ENCODE results near the gene LMNB1.
A peak's percentile ranks its signal among the peaks of the same experiment; 100 is the strongest.
"Not testable (repeated sequence)": the region's sequence is repeated elsewhere in the genome, so short reads cannot be mapped to it uniquely, and the experiment has no call there.

The LMNB1 gene

GRCh38 chr5:126778675-126779403, 1.9 kb downstream of the LMNB1 start:
- DNase-seq: peak; percentile 19

- peak; percentile 69 for DNase-seq
Observed at GRCh38 chr5:126780165-126780827, 3.4 kb downstream of the LMNB1 start.

GRCh38 chr5:126788409-126788808, 11.5 kb downstream of the LMNB1 start:
- not testable (repeated sequence) for DNase-seq

- DNase-seq: no peak
Observed at GRCh38 chr5:126793097-126793496, 16.2 kb downstream of the LMNB1 start.

- not testable (repeated sequence) for DNase-seq
Observed at GRCh38 chr5:126793648-126794047, 16.7 kb downstream of the LMNB1 start.

- no peak for DNase-seq
Observed at GRCh38 chr5:126794157-126794828, 17.4 kb downstream of the LMNB1 start.

GRCh38 chr5:126799780-126800179, 22.8 kb downstream of the LMNB1 start:
- no peak for DNase-seq

GRCh38 chr5:126801174-126801991, 24.4 kb downstream of the LMNB1 start:
- no peak for DNase-seq

GRCh38 chr5:126801992-126802294, 25.0 kb downstream of the LMNB1 start:
- no peak for DNase-seq

- DNase-seq: no peak
Observed at GRCh38 chr5:126805063-126805462, 28.1 kb downstream of the LMNB1 start.

GRCh38 chr5:126808521-126808988, 31.6 kb downstream of the LMNB1 start:
- DNase-seq: no peak

GRCh38 chr5:126809916-126810315, 33.0 kb downstream of the LMNB1 start:
- DNase-seq: no peak

- no peak for DNase-seq
Observed at GRCh38 chr5:126810596-126811380, 33.9 kb downstream of the LMNB1 start.

GRCh38 chr5:126811515-126812198, 34.7 kb downstream of the LMNB1 start:
- no peak for DNase-seq

- no peak for DNase-seq
Observed at GRCh38 chr5:126812199-126812570, 35.2 kb downstream of the LMNB1 start.

GRCh38 chr5:126813799-126814198, 36.9 kb downstream of the LMNB1 start:
- not testable (repeated sequence) for DNase-seq

- no peak for DNase-seq
Observed at GRCh38 chr5:126814721-126815404, 37.9 kb downstream of the LMNB1 start.

GRCh38 chr5:126816649-126817048, 39.7 kb downstream of the LMNB1 start:
- no peak for DNase-seq

- no peak for DNase-seq
Observed at GRCh38 chr5:126818736-126819135, 41.8 kb downstream of the LMNB1 start.

- no peak for DNase-seq
Observed at GRCh38 chr5:126819253-126819652, 42.3 kb downstream of the LMNB1 start.

GRCh38 chr5:126826619-126827215, 49.8 kb downstream of the LMNB1 start:
- no peak for DNase-seq

Measured in NCI-H1694 (cell line).